ENCODE measurements around the gene SPATA7.

The SPATA7 gene

GRCh38 chr14:88421286-88421685 lies 35.8 kb downstream of the SPATA7 start:
- no peak for DNase-seq

DNA sequence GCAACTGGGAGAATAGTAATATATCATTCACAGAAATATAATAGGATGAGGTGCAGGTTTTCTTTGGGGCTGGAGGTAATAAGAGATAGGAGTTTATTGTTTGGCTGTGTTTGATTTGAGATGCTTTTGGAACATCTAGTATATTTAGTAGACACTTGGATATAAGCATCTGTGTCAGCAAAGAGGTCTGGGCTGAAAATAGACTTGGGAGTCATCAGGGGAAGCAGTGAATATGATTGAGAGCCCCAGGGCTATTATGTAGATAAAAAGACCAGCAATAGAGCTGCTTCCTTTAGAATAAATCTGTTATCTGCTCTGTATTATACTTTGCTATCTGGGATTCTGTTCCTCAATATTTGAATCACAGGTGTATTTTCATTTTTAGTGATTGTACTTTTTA lies 36.6 kb downstream of the SPATA7 start:
- DNase-seq: no peak

- DNase-seq: no peak
Measured at GRCh38 chr14:88422919-88423650, 37.6 kb downstream of the SPATA7 start.

DNA sequence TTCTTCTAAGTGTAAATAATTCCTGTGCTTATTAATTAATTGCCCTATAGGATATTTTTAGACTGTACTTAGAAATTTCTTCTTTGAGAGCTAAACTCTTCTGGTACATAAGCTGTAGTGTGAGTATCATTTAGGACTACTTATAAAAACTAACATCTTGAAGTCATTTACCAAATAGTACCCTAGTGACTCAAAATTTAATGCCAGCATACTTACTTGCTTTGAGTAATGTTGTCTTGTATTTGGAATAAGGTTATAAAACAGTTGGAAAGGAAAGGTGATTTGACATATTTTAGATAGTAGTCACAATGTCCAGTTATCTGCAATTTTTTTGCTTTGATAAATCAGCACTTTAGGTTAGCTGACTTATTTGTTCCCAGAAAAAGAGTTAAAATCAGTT lies 39.1 kb downstream of the SPATA7 start:
- DNase-seq: no peak

- no peak for DNase-seq
Measured at GRCh38 chr14:88426271-88426670, 40.8 kb downstream of the SPATA7 start.

- DNase-seq: no peak
Measured at GRCh38 chr14:88430976-88431375, 45.5 kb downstream of the SPATA7 start.

DNA sequence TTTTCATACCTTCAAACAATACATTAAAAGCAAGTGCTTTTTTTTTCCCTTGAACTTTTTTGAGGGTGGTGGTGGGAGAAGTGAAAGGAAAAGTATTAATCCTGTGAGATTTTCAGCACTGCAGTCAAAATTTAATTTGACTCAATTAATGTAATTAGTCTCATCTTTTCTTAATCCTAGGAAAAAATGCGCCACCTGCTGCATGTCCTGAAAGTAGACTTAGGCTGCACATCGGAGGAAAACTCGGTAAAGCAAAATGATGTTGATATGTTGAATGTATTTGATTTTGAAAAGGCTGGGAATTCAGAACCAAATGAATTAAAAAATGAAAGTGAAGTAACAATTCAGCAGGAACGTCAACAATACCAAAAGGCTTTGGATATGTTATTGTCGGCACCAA lies 52.2 kb downstream of the SPATA7 start:
- DNase-seq: no peak

DNA sequence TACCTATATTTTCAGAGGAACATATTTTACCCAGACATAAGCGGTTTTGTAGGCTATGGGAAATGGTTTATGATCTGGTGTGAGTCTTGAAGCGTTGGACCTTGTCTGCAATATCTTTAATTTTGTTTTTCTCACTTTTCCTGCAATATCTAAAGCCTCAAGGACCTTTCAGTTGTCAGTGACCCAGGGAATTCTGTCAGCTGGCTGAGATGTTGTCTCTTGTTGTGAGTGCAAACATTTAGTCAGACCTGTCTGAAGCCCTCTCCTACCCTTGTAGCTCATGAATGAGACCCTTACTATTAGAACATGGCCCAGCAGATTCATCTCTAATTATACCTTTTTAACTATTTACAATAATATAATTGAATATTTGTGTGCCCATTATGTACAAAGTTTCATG lies 53.6 kb downstream of the SPATA7 start:
- DNase-seq: no peak

DNA sequence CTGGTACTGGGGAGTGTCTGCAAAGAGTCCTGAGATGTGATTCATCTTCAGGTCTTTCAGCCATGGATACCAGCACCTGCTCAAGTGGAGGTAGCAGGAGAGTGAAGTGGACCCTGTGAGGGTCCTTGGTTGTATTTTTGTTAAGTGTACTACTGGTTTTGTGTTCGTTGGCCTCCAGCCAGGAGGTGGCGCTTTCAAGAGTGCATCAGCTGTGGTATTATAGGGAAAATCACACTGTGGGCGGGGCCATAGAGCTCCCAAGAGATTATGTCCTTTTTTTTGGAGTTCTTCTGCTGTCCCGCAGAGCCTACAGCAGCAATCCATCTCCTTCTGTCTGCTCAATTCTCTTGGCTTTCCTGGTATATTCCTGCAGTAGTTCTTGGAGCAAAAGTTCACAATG lies 66.8 kb downstream of the SPATA7 start:
- DNase-seq: no peak

GRCh38 chr14:88454886-88455285 lies 69.4 kb downstream of the SPATA7 start:
- DNase-seq: no peak

DNA sequence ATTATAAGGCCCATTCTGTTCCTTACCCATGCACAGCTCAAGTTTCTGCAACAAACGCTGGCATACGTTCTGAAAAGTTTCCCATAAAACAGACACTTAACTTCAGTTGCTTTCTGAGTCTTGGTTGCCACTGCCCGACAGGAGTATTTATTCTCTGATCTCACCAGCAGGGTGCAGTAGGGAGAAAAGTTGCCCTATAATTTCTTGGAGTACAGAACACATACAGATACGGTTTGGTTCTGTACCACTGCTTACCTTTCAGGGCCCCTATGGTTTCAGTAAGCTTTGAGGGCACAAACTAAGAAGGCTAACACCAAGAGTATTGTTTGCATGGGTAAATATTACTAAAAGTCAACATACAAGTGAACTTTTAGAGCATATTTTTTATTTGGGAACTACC lies 77.9 kb downstream of the SPATA7 start:
- no peak for DNase-seq

DNA sequence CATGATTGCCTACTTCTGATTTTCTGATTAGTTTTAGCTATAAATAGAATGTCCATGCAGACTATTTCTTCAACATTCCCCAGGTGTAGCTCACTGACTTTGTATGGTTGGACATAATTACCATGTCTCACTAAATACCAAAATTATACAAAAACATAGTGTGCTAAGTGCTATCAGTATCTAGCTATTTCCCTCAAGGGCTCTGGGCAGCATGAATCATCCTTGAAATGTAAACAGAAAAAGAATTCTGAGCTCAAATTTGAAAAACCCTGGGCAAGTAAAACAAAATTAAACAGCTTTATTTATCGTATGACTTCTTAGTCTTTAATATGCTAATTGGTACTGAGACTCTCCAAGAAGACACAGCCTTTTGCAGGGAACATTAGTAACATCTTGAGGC lies 82.9 kb downstream of the SPATA7 start:
- no peak for DNase-seq

DNA sequence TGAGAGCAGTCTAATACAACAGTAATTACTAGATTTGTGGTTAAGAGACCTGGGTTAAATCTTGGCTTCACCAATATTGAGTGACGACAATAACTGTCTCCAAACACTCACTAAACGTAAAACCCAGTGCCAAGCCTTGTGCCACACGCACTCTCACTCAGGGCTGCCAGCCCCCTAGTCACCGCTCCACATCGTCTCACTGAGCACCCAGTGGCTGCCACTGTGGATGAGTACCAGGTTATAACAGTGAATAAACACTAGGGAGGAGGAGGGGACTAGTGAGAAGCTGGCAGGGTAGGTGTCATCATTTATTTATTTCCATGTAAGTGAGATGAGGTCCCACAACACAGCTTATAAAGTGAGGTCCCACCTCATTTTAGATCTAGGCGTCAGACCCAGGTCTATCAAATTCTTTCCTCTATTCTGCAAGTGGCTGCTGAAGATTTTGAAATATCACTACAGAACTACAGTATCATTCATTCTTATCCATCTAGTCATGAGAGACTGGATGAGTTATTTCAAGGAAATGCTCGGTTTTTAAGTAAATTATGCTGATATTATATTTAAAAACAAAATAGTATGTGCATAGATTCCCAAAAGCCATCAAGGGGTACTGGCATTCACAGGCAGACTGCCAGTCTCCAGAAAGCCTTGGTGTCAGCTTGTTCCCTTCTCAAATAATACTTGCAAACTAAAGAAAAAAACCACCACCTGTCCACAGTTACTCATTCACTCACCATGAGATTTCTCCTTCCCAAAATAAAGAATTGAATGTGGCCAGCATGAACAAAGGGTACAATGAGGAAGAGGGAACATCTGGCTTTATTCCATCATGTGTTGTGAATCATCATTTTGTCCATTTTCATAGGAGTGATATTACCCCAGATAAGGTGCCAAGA lies 85.3 kb downstream of the SPATA7 start:
- no peak for DNase-seq

DNA sequence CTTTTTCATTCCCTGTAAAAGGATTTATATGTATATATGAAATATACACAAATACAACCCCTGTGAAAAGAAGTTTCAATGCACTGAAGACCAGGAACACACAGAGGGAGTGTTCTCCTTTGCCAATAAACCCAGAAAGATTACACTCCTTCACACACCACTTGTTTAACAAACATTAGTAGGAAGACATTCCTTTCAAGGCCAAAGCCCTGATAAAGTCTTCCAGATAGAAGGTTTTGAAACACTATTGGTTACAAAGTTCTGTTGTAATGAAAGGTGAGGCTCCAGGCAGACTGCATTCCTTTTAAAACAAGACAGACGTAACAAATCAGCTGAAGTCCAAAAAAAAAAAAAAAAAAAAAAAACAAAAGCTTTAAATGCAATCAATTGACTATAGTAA lies 88.3 kb downstream of the SPATA7 start:
- no peak for DNase-seq

DNA sequence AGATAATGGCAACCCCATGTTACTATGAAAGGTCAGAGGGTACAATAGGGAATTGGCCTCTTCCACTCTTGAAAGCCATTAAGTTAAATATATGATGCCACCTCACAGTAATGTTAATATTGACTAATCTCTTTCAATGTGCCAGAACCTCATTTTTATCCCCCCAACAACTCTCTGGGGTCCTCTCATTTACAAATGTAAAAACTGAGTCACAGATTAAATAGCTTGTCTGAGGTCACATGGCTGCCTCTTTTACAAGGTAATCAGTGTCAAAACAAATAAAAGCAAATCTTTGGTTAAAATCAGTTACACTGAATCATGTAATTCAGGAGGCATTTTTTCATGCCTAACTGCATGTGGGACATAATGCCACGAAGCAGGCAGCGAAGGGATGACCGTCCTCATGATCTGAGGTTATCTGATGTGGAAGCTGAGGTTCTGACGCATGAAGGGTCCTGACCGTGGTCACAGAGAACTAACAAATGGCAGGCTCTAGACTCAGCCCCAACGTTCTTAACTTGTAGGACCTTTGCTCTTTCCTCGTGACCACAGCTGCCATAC lies 90.8 kb downstream of the SPATA7 start:
- no peak for DNase-seq

DNA sequence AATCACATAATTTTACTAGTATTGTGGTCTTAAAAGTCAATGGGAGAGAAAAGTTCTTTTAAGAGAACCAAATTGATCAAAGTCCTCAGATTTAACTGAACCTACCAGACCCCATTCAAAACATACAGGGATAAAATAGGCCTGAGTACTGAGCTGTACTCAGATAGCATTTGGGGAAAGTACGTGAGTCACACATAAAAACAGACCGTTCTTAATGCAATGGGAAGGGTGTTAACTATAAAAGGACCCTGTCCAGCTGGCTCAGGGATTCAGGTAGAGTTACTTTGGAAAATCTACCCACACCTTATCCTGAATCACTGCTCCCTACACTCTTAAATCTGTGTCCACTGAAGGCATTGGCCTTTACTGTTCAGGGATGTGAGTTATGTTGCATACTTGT lies 91.4 kb downstream of the SPATA7 start:
- no peak for DNase-seq

GRCh38 chr14:88477513-88478250 lies 92.2 kb downstream of the SPATA7 start:
- no peak for DNase-seq

GRCh38 chr14:88478931-88479330 lies 93.5 kb downstream of the SPATA7 start:
- no peak for DNase-seq

- no peak for DNase-seq
Measured at GRCh38 chr14:88479574-88479987, 94.1 kb downstream of the SPATA7 start.

DNA sequence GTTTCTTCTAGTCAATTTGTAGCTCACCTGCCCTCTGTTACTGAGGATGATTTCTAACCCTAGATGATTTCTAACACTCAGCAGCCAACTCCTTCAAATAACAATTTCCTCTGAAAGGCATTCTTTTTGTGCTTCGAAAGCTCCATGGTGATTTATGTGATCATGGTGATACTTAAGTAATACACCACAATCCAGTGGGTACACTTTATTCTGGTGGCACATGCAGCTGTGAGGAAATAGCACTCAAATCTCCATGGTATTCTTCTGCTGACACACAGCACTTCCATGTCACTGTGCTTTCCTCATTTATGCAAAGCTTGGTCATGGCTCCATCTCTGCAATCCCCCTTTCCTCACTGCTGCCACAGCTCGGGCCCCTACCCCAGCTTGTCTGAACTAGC lies 95.6 kb downstream of the SPATA7 start:
- DNase-seq: no peak

DNA sequence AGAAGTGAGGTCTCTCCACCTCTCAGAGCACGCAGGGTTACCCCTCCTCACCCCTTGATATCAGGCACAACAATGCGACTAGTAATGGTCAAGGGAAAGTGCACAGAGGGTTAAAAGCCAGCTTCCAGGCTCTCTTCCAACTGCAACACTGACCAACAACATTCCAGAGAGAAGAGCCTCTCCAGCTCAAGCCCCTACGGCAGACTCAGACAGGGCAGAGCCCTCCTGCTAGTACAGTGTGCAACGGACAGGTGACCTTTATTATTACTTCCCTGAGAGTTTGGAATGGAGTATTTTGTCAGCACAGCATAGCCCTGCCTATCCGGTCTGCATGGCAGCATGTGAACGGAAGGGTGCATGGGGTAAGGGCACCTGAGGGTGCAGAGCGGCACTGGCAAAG lies 96.3 kb downstream of the SPATA7 start:
- DNase-seq: no peak

GRCh38 chr14:88482524-88482923 lies 97.1 kb downstream of the SPATA7 start:
- DNase-seq: no peak

All from activated effector memory CD4-positive, alpha-beta T cell treated with anti-CD3 and anti-CD28 coated beads, Interleukin-2, amount 50 U/mL, for 16 hours (primary cell).